Mesodermal cell (in vitro differentiated cells): Measurements from ENCODE around the gene JCHAIN. TPM values are rescaled to one million over a fixed set of nuclear protein-coding genes. Genes with fewer than 3 reads are reported as not detected.

Source experiments
- H3K27ac ChIP-seq: 2 replicates; pipeline ENCODE4 v1.7.0; 2013; ENCODE audit warnings: mild to moderate bottlenecking, low read depth, low read length, moderate library complexity; ENCODE audit not compliant: severe bottlenecking
- H3K36me3 ChIP-seq: 2 replicates; pipeline ENCODE4 v1.7.1; 2013; ENCODE audit warnings: mild to moderate bottlenecking, low read length, moderate library complexity; ENCODE audit not compliant: control insufficient read depth, insufficient read depth
- H3K4me1 ChIP-seq: one replicate; pipeline ENCODE4 v1.7.1; 2013; ENCODE audit warnings: mild to moderate bottlenecking, low read length; ENCODE audit not compliant: insufficient read depth, control insufficient read depth, poor library complexity, severe bottlenecking
- H3K4me3 ChIP-seq: 2 replicates; pipeline ENCODE4 v1.7.0; 2013; ENCODE audit warnings: low read length, control low read depth, mild to moderate bottlenecking; ENCODE audit not compliant: insufficient read depth, poor library complexity, severe bottlenecking; ENCODE audit errors: extremely low read depth
- H3K9me3 ChIP-seq: 2 replicates; pipeline ENCODE4 v1.7.1; 2013; ENCODE audit warnings: mild to moderate bottlenecking, low read length, moderate library complexity; ENCODE audit not compliant: control insufficient read depth
- WGBS, 2 experiments: methylation state at CpG; one replicate each; pipeline ENCODE4 v1.1.5; 2013; ENCODE audit warnings: missing lambda C conversion rate in 2 of 2; ENCODE audit not compliant: insufficient coverage in 2 of 2; 5-methylcytosine and 5-hydroxymethylcytosine counted together
- polyA plus RNA-seq, 2 experiments: library from polyadenylated mRNA; stranded (reverse); fragments of 50-300 nt; gene quantifications; one replicate each; pipeline ENCODE4 v1.2.3, GENCODE V29; 2013

Gene JCHAIN
- not detected for polyA plus RNA-seq (2013, experiment 1 of 2)
- not detected for polyA plus RNA-seq (2013, experiment 2 of 2)

- 80% methylated on average over 1 of the region's 1 CpG; no CpG with 5 or more reads in 1 of the 2 experiments for WGBS, 2 experiments
- Histone ChIP-seq H3K27ac (no peak within 1 kb of the TSS), H3K9me3 (no peaks in the 10 kb centered on the region), H3K4me1 (no peaks in the 10 kb centered on the region), H3K4me3 (no peak within 1 kb of the TSS), H3K36me3 (no peaks in the 10 kb centered on the region)
These were observed at the start of gene JCHAIN for GRCh38 chr4:70666369-70666768. TSS of gene JCHAIN (minus strand) at chr4:70666508. CDS start at chr4:70666490, 18 bp downstream.

GRCh38 chr4:70715097-70715496 is 48.8 kb upstream of the JCHAIN start:
- no peak overlapping the region for H3K27ac ChIP-seq
- H3K36me3 ChIP-seq = no peaks in the 10 kb centered on the region
- H3K9me3 ChIP-seq = no peaks in the 10 kb centered on the region
- no peaks in the 10 kb centered on the region for H3K4me1 ChIP-seq
- 92 to 100% methylated on average over 6 of the region's 6 CpGs for WGBS, 2 experiments
- H3K4me3 ChIP-seq = no peak overlapping the region

GRCh38 chr4:70714079-70714887 is 48.0 kb upstream of the JCHAIN start:
- Histone ChIP-seq H3K9me3 (no peaks in the 10 kb centered on the region), H3K4me1 (no peaks in the 10 kb centered on the region), H3K36me3 (no peaks in the 10 kb centered on the region), H3K27ac (no peak overlapping the region), H3K4me3 (no peak overlapping the region)
- WGBS, 2 experiments = 100% methylated on average over 1 to 3 of the region's 5 CpGs

GRCh38 chr4:70713453-70714078 is 47.3 kb upstream of the JCHAIN start:
- no peak overlapping the region for H3K27ac ChIP-seq
- WGBS, 2 experiments = 56 to 86% methylated on average over 2 to 3 of the region's 7 CpGs
- no peaks in the 10 kb centered on the region for H3K36me3 ChIP-seq
- no peaks in the 10 kb centered on the region for H3K4me1 ChIP-seq
- H3K9me3 ChIP-seq = no peaks in the 10 kb centered on the region
- no peak overlapping the region for H3K4me3 ChIP-seq

- WGBS, 2 experiments = 74 to 90% methylated on average over 4 to 6 of the region's 7 CpGs
- Histone ChIP-seq H3K36me3 (peaks cover 6% of the 10 kb centered on the region), H3K4me1 (no peaks in the 10 kb centered on the region), H3K4me3 (no peak overlapping the region), H3K9me3 (no peaks in the 10 kb centered on the region), H3K27ac (no peak overlapping the region)
These were observed 46.5 kb upstream of the JCHAIN start for GRCh38 chr4:70712604-70713452.

GRCh38 chr4:70712150-70712549 is 45.8 kb upstream of the JCHAIN start:
- Histone ChIP-seq H3K36me3 (peaks cover 7% of the 10 kb centered on the region), H3K4me1 (no peaks in the 10 kb centered on the region), H3K27ac (no peak overlapping the region), H3K4me3 (no peak overlapping the region), H3K9me3 (no peaks in the 10 kb centered on the region)
- 100% methylated on average over 1 of the region's 3 CpGs; no CpG with 5 or more reads in 1 of the 2 experiments for WGBS, 2 experiments

- Histone ChIP-seq H3K36me3 (peaks cover 7% of the 10 kb centered on the region), H3K4me3 (no peak overlapping the region), H3K4me1 (peaks cover 2% of the 10 kb centered on the region), H3K27ac (no peak overlapping the region), H3K9me3 (no peaks in the 10 kb centered on the region)
- 88 to 97% methylated on average over 3 of the region's 3 CpGs for WGBS, 2 experiments
These were observed 45.3 kb upstream of the JCHAIN start for GRCh38 chr4:70711599-70711998.

- Histone ChIP-seq H3K36me3 (peaks cover 7% of the 10 kb centered on the region), H3K27ac (peak overlapping the region; percentile 60), H3K9me3 (no peaks in the 10 kb centered on the region), H3K4me3 (no peak overlapping the region), H3K4me1 (peaks cover 6% of the 10 kb centered on the region)
- 40 to 79% methylated on average over 1 to 2 of the region's 7 CpGs for WGBS, 2 experiments
These were observed 43.4 kb upstream of the JCHAIN start for GRCh38 chr4:70709611-70710205.

GRCh38 chr4:70706516-70706915 is 40.2 kb upstream of the JCHAIN start:
- WGBS, 2 experiments = no CpG with 5 or more reads among the region's 1 CpG
- Histone ChIP-seq H3K4me1 (peaks cover 6% of the 10 kb centered on the region), H3K9me3 (no peaks in the 10 kb centered on the region), H3K36me3 (peaks cover 7% of the 10 kb centered on the region), H3K27ac (no peak overlapping the region), H3K4me3 (peak overlapping the region; percentile 73)

GRCh38 chr4:70706044-70706461 is 39.7 kb upstream of the JCHAIN start:
- Histone ChIP-seq H3K9me3 (no peaks in the 10 kb centered on the region), H3K4me1 (peaks cover 6% of the 10 kb centered on the region), H3K27ac (peak overlapping the region; percentile 87), H3K36me3 (peaks cover 7% of the 10 kb centered on the region), H3K4me3 (peak overlapping the region; percentile 73)
- 15 to 40% methylated on average over 1 to 4 of the region's 7 CpGs for WGBS, 2 experiments
